Keratinocyte (primary cell): Measurements from ENCODE around the gene BBX. TPM values are rescaled to one million over a fixed set of nuclear protein-coding genes. Genes with fewer than 3 reads are reported as not detected.

Experiments used
- DNase-seq: peaks from one replicate; pipeline ENCODE4 v3.0.0-alpha.2; 2011; ENCODE audit warnings: low read depth, missing footprints, low spot score
- FAIRE-seq: peaks from 2 replicates; lab custom pipeline; 2011; peaks lifted over from hg19 to GRCh38; lab: Jason Lieb, UNC
- H2AFZ ChIP-seq: 2 replicates; pipeline ENCODE4 v1.6.0; 2012; ENCODE audit warnings: low read length, control low read depth, inconsistent platforms; ENCODE audit not compliant: control insufficient read depth
- H3K27ac ChIP-seq: 2 replicates; pipeline ENCODE4 v1.5.1; 2011; ENCODE audit warnings: low read length; ENCODE audit not compliant: control insufficient read depth, insufficient read depth
- H3K27me3 ChIP-seq: 3 replicates; pipeline ENCODE4 v1.6.0; 2011; ENCODE audit warnings: low read length; ENCODE audit not compliant: control insufficient read depth, insufficient read depth; ENCODE audit errors: extremely low read depth
- H3K36me3 ChIP-seq, 2 experiments: 2 replicates in 1 of 2; 3 replicates in 1 of 2; pipeline ENCODE4 v1.5.1; 2011; ENCODE audit warnings: low read length in 2 of 2, mild to moderate bottlenecking in 1 of 2; ENCODE audit not compliant: control insufficient read depth in 2 of 2, insufficient read depth in 2 of 2; ENCODE audit errors: extremely low read depth in 1 of 2
- H3K4me1 ChIP-seq: 3 replicates; pipeline ENCODE4 v1.5.1; 2011; ENCODE audit warnings: low read length; ENCODE audit not compliant: control insufficient read depth, insufficient read depth; ENCODE audit errors: extremely low read depth
- H3K4me2 ChIP-seq: 3 replicates; pipeline ENCODE4 v1.6.0; 2011; ENCODE audit warnings: low read depth, low read length; ENCODE audit not compliant: control insufficient read depth, insufficient read depth; ENCODE audit errors: extremely low read depth
- H3K4me3 ChIP-seq, 3 experiments: fragments of 200-600 bp in 1 of 3; sonication (generic) in 1 of 3; 2 replicates in 2 of 3; 3 replicates in 1 of 3; pipeline ENCODE4 v1.5.1; 2011 to 2016; ENCODE audit warnings: low read length in 3 of 3, mild to moderate bottlenecking in 3 of 3, control low read depth in 2 of 3, inconsistent platforms in 1 of 3, low read depth in 1 of 3, mixed read lengths in 1 of 3, mixed run types in 1 of 3, moderate library complexity in 1 of 3; ENCODE audit not compliant: control insufficient read depth in 2 of 3, insufficient read depth in 2 of 3; ENCODE audit errors: extremely low read depth in 1 of 3
- H3K79me2 ChIP-seq: 2 replicates; pipeline ENCODE4 v1.6.0; 2012; ENCODE audit warnings: low read length; ENCODE audit not compliant: control insufficient read depth, insufficient read depth
- H3K9ac ChIP-seq: 3 replicates; pipeline ENCODE4 v1.6.0; 2011; ENCODE audit warnings: low read length; ENCODE audit not compliant: control insufficient read depth, insufficient read depth; ENCODE audit errors: extremely low read depth
- H3K9me1 ChIP-seq: 3 replicates; pipeline ENCODE4 v1.6.0; 2011; ENCODE audit warnings: low read length; ENCODE audit not compliant: control insufficient read depth, insufficient read depth; ENCODE audit errors: extremely low read depth
- H3K9me3 ChIP-seq: 2 replicates; pipeline ENCODE4 v1.5.1; 2012; ENCODE audit warnings: low read depth, low read length; ENCODE audit not compliant: control insufficient read depth
- H4K20me1 ChIP-seq: 3 replicates; pipeline ENCODE4 v1.6.0; 2011; ENCODE audit warnings: low read length; ENCODE audit not compliant: control insufficient read depth, insufficient read depth; ENCODE audit errors: extremely low read depth
- CTCF ChIP-seq, 3 experiments: IDR thresholded peaks in 1 of 3; conservative IDR thresholded peaks in 1 of 3; optimal IDR thresholded peaks in 1 of 3; 2 replicates in 2 of 3; 3 replicates in 1 of 3; pipeline versions ENCODE3 to v1.5.1; 2011; ENCODE audit warnings: low read length in 3 of 3, mild to moderate bottlenecking in 3 of 3, moderate library complexity in 2 of 3, control low read depth in 1 of 3, inconsistent platforms in 1 of 3; ENCODE audit not compliant: insufficient read depth in 2 of 3; ENCODE audit errors: extremely low read depth in 1 of 3
- EZH2 ChIP-seq: IDR thresholded peaks from one replicate; pipeline ENCODE4 v1.6.1; 2012; ENCODE audit warnings: inconsistent platforms, mild to moderate bottlenecking, low read length, moderate library complexity
- dilution Hi-C: fragments of 300-500 bp; cut with MboI; formaldehyde crosslinking; loops from one replicate; pipeline ENCODE4 v1.7.0; 2020; ENCODE audit warnings: low sequenced_read_pairs; ENCODE audit not compliant: extremely low pct_ligation_motif_present
- polyA plus RNA-seq, 5 experiments: library from polyadenylated mRNA; depleted of rRNA in 3 of 5; stranded (reverse) in 3 of 5; stranded (forward) in 1 of 5; unstranded in 1 of 5; fragments of >200 nt; gene quantifications; 1 replicate in 1 of 5; 2 replicates in 3 of 5; 3 replicates in 1 of 5; pipeline versions ENCODE4 v1.2.1 to v1.2.3, GENCODE V29; 2011 to 2012; ENCODE audit warnings: missing spikeins in 2 of 5, low read depth in 1 of 5, low replicate concordance in 1 of 5

The BBX gene
- polyA plus RNA-seq, 1 donor (not counting 4 experiments of a cell fraction or from before 2014, with no cell fraction given): 43.4 TPM

- no peaks in the 10 kb centered on the region for H3K9me1 ChIP-seq
- FAIRE-seq (no peak), DNase-seq (no peak)
- TF ChIP-seq EZH2 (no peak), CTCF (optimal IDR thresholded peaks at IDR 0.05 in 1 of 3, IDR thresholded peaks at IDR 0.05 in 1 of 3, conservative IDR thresholded peaks at IDR 0.05 in 1 of 3; ENCODE audit: extremely low read depth in 1 of 3, insufficient read depth in 2 of 3, low read length in 3 of 3) (peak in 2 of 3 experiments; percentile 26 to 27)
- H3K9ac ChIP-seq: no peak overlapping the region
- H3K4me1 ChIP-seq: peaks cover 7% of the 10 kb centered on the region
- no peaks in the 10 kb centered on the region for H3K79me2 ChIP-seq
- no peaks in the 10 kb centered on the region for H3K36me3 ChIP-seq
- H3K9me3 ChIP-seq: no peaks in the 10 kb centered on the region
- no peaks in the 10 kb centered on the region for H3K27me3 ChIP-seq
- dilution Hi-C loops: no loop called here
- no peaks in the 10 kb centered on the region for H4K20me1 ChIP-seq
- H3K27ac ChIP-seq: no peak overlapping the region
- H3K4me2 ChIP-seq: no peak overlapping the region
- no peak overlapping the region for H3K4me3 ChIP-seq
- no peak overlapping the region for H2AFZ ChIP-seq
Observed at GRCh38 chr3:107676469-107677309, 153.9 kb downstream of the BBX start.

- no peak overlapping the region for H3K4me2 ChIP-seq
- FAIRE-seq (peak; percentile 43), DNase-seq (no peak)
- H4K20me1 ChIP-seq: no peaks in the 10 kb centered on the region
- TF ChIP-seq CTCF (optimal IDR thresholded peaks at IDR 0.05 in 1 of 3, IDR thresholded peaks at IDR 0.05 in 1 of 3, conservative IDR thresholded peaks at IDR 0.05 in 1 of 3; ENCODE audit: extremely low read depth in 1 of 3, insufficient read depth in 2 of 3, low read length in 3 of 3) (no peak), EZH2 (no peak)
- no peaks in the 10 kb centered on the region for H3K4me1 ChIP-seq
- H3K27ac ChIP-seq: no peak overlapping the region
- H3K79me2 ChIP-seq: no peaks in the 10 kb centered on the region
- H3K9me3 ChIP-seq: no peaks in the 10 kb centered on the region
- H2AFZ ChIP-seq: no peak overlapping the region
- dilution Hi-C loops: no loop called here
- no peaks in the 10 kb centered on the region for H3K27me3 ChIP-seq
- no peak overlapping the region for H3K4me3 ChIP-seq
- no peaks in the 10 kb centered on the region for H3K9me1 ChIP-seq
- no peaks in the 10 kb centered on the region for H3K36me3 ChIP-seq
- no peak overlapping the region for H3K9ac ChIP-seq
Observed at GRCh38 chr3:107679921-107680320, 157.2 kb downstream of the BBX start.
